CD1c-positive myeloid dendritic cell (primary cell): ENCODE data around the gene ZWILCH.
A peak's percentile ranks its signal among the peaks of the same experiment; 100 is the strongest.
"Not testable (repeated sequence)": the region's sequence is repeated elsewhere in the genome, so short reads cannot be mapped to it uniquely, and the experiment has no call there.

Experiments
- DNase-seq: peaks from one replicate; pipeline ENCODE4 v3.0.0-alpha.2; 2016; ENCODE audit errors: extremely low spot score

ZWILCH gene

GRCh38 chr15:66488525-66488924, 16.6 kb upstream of the ZWILCH start:
- DNase-seq: no peak

GRCh38 chr15:66489179-66489791, 15.8 kb upstream of the ZWILCH start:
- no peak for DNase-seq

GRCh38 chr15:66491846-66492245, 13.3 kb upstream of the ZWILCH start:
- DNase-seq: no peak

GRCh38 chr15:66494262-66494661, 10.9 kb upstream of the ZWILCH start:
- DNase-seq: no peak

GRCh38 chr15:66496951-66497501, 8.1 kb upstream of the ZWILCH start:
- peak; percentile 56 for DNase-seq

- peak; percentile 98 for DNase-seq
Measured at GRCh38 chr15:66497502-66498455, 7.3 kb upstream of the ZWILCH start, which contains the start of gene SNAPC5. Gene SNAPC5, minus strand, starts transcription at chr15:66497762. Its CDS starts 31 bp downstream, at chr15:66497731.

- DNase-seq: peak; percentile 53
Measured at GRCh38 chr15:66498501-66499386, 6.4 kb upstream of the ZWILCH start.

- DNase-seq: not testable (repeated sequence)
Measured at GRCh38 chr15:66500346-66500745, 4.8 kb upstream of the ZWILCH start.

GRCh38 chr15:66502491-66502890, 2.6 kb upstream of the ZWILCH start:
- DNase-seq: no peak

GRCh38 chr15:66503041-66503648, 2.0 kb upstream of the ZWILCH start:
- not testable (repeated sequence) for DNase-seq

- no peak for DNase-seq
Measured at GRCh38 chr15:66503780-66504562, 1.2 kb upstream of the ZWILCH start.

- no peak for DNase-seq
Measured at GRCh38 chr15:66505430-66505811, 295 bp downstream of the ZWILCH start.

GRCh38 chr15:66505818-66506217, 692 bp downstream of the ZWILCH start:
- DNase-seq: no peak

GRCh38 chr15:66508293-66508883, 3.3 kb downstream of the ZWILCH start:
- no peak for DNase-seq

- no peak for DNase-seq
Measured at GRCh38 chr15:66514586-66514985, 9.5 kb downstream of the ZWILCH start.

- DNase-seq: no peak
Measured at GRCh38 chr15:66515901-66516322, 10.8 kb downstream of the ZWILCH start.

- DNase-seq: no peak
Measured at GRCh38 chr15:66523926-66524325, 18.8 kb downstream of the ZWILCH start.

- DNase-seq: peak; percentile 38
Measured at GRCh38 chr15:66524838-66525237, 19.7 kb downstream of the ZWILCH start.

- DNase-seq: no peak
Measured at GRCh38 chr15:66535056-66535455, 29.9 kb downstream of the ZWILCH start.

- no peak for DNase-seq
Measured at GRCh38 chr15:66542896-66543295, 37.8 kb downstream of the ZWILCH start.
